OCI-LY3 (cell line): ENCODE data around the gene PLD6.

Experiments used
- CTCF ChIP-seq: fragments of 200-600, 300-600 bp; sonication (generic); IDR thresholded peaks from 2 replicates; pipeline ENCODE4 v1.5.1; 2014; ENCODE audit warnings: antibody characterized with exemption, low read length, low read depth
- EZH2phosphoT487 ChIP-seq: fragments of 200-600 bp; shearing (Covaris generic); IDR thresholded peaks from 2 replicates; pipeline ENCODE4 v1.6.1; 2018; ENCODE audit warnings: antibody characterized with exemption, mixed run types, low read depth

GRCh38 chr17:17225901-17226300, 19.8 kb upstream of the PLD6 start:
- no peak for TF ChIP-seq CTCF
- no peak for TF ChIP-seq EZH2phosphoT487
